SK-N-MC (cell line): Measurements from ENCODE around the gene FUT8.

Experiments used
- DNase-seq: peaks from one replicate; pipeline ENCODE4 v3.0.0-alpha.2; 2011; ENCODE audit warnings: low read depth, low spot score
- H3K27ac ChIP-seq: fragments of 200-600 bp; sonication (generic); 2 replicates; pipeline ENCODE4 v1.5.1; 2016; ENCODE audit warnings: mixed run types
- H3K36me3 ChIP-seq: fragments of 200-600 bp; sonication (generic); 2 replicates; pipeline ENCODE4 v1.6.1; 2017; ENCODE audit warnings: antibody characterized with exemption, low read length, mixed read lengths; ENCODE audit not compliant: insufficient read depth
- H3K4me3 ChIP-seq: fragments of 200-600 bp; sonication (generic); 2 replicates; pipeline ENCODE4 v1.5.1; 2016
- H3K9ac ChIP-seq: fragments of 200-600 bp; sonication (generic); 2 replicates; pipeline ENCODE4 v1.8.0; 2017; ENCODE audit warnings: mixed run types, mixed read lengths; ENCODE audit not compliant: insufficient read length
- H3K9me3 ChIP-seq: fragments of 200-600 bp; sonication (generic); 2 replicates; pipeline ENCODE4 v1.6.1; 2017; ENCODE audit warnings: low read depth, mild to moderate bottlenecking, antibody characterized with exemption, low read length, moderate library complexity, mixed read lengths
- EZH2 ChIP-seq: fragments of 200-600 bp; sonication (generic); IDR thresholded peaks from one replicate; pipeline ENCODE4 v1.6.1; 2017; ENCODE audit warnings: antibody characterized with exemption
- FOXP2 ChIP-seq: optimal IDR thresholded peaks from 2 replicates; pipeline ENCODE3; 2011; ENCODE audit warnings: mild to moderate bottlenecking, moderate library complexity; ENCODE audit not compliant: insufficient read depth; ENCODE audit errors: extremely low read length, control extremely low read depth
- POLR2AphosphoS5 ChIP-seq: IDR thresholded peaks from 2 replicates; pipeline ENCODE4 v1.6.1; 2012; ENCODE audit warnings: mild to moderate bottlenecking, low read depth, low read length, borderline replicate concordance

FUT8 gene

DNA sequence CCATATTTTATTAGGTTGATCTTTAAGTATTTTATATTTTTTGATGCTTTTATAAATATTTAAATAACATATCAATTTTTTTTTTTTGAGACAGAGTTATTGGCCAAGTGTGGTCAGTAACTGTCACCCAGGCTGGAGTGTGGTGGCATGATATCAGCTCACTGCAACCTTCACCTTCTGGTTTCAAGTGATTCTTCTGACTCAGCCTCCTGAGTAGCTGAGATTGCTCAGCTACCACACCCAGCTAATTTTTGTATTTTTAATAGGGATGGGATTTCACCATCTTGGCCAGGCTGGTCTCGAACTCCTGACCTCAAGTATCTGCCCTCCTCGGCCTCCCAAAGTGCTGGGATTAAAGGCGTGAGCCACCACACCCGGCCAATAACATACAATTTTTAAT is 71.1 kb downstream of the FUT8 start:
- no peak for DNase-seq
- no peak overlapping the region for H3K4me3 ChIP-seq
- H3K9me3 ChIP-seq: no peaks in the 10 kb centered on the region
- no peak overlapping the region for H3K27ac ChIP-seq
- no peak for TF ChIP-seq POLR2AphosphoS5
- no peak for TF ChIP-seq EZH2
- no peak for TF ChIP-seq FOXP2
- no peak overlapping the region for H3K9ac ChIP-seq
- H3K36me3 ChIP-seq: peaks cover 23% of the 10 kb centered on the region

GRCh38 chr14:65485516-65485915 is 73.0 kb downstream of the FUT8 start:
- H3K4me3 ChIP-seq: no peak overlapping the region
- TF ChIP-seq POLR2AphosphoS5 (no peak), FOXP2 (no peak), EZH2 (no peak)
- DNase-seq: no peak

GRCh38 chr14:65486863-65487262 is 74.3 kb downstream of the FUT8 start:
- Histone ChIP-seq H3K27ac (no peak overlapping the region; the same call in 1 of the 2 replicates), H3K9ac (no peak overlapping the region), H3K9me3 (no peaks in the 10 kb centered on the region), H3K36me3 (peaks cover 27% of the 10 kb centered on the region; the same call in 1 of the 2 replicates), H3K4me3 (no peak overlapping the region)
- DNase-seq: no peak
- no peak for TF ChIP-seq FOXP2
- no peak for TF ChIP-seq POLR2AphosphoS5
- no peak for TF ChIP-seq EZH2

More at GRCh38 chr14:65485516-65485915, 73.0 kb downstream of the FUT8 start:
- H3K9ac ChIP-seq: no peak overlapping the region
- no peak overlapping the region for H3K27ac ChIP-seq
- H3K36me3 ChIP-seq: peaks cover 20% of the 10 kb centered on the region; the same call in 1 of the 2 replicates
- no peaks in the 10 kb centered on the region for H3K9me3 ChIP-seq

- TF ChIP-seq EZH2: no peak
- TF ChIP-seq POLR2AphosphoS5: no peak
- no peak for TF ChIP-seq FOXP2
- Histone ChIP-seq H3K4me3 (no peak overlapping the region), H3K36me3 (peaks cover 25% of the 10 kb centered on the region), H3K9ac (no peak overlapping the region), H3K27ac (no peak overlapping the region), H3K9me3 (no peaks in the 10 kb centered on the region)
- no peak for DNase-seq
These were observed 75.4 kb downstream of the FUT8 start for GRCh38 chr14:65487783-65488494.

GRCh38 chr14:65491274-65491673 is 78.7 kb downstream of the FUT8 start:
- Histone ChIP-seq H3K4me3 (no peak overlapping the region), H3K9me3 (no peaks in the 10 kb centered on the region), H3K27ac (no peak overlapping the region), H3K36me3 (peaks cover 21% of the 10 kb centered on the region; the same call in 1 of the 2 replicates), H3K9ac (no peak overlapping the region)
- DNase-seq: no peak
- TF ChIP-seq FOXP2 (no peak), POLR2AphosphoS5 (no peak), EZH2 (no peak)

DNA sequence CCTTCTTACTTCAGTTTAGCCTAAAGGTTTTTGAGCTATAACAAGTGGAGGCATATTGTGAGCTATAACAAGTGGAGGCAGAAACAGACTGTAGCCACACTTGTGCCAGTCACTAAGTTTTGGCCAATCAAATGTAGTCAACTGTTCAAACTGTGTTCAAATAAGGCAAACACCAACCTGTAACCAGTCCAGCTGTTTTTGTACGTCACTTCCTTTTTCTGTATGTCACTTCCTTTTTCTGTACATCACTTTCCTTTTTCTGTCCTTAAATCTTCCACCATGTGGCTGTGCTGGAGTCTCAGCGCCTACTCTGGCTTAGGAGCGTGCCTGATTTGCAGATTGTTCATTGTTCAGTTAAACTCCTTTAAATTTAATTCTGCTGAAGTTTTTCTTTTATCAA is 79.7 kb downstream of the FUT8 start:
- TF ChIP-seq EZH2 (no peak), POLR2AphosphoS5 (no peak), FOXP2 (no peak)
- H3K36me3 ChIP-seq: peaks cover 22% of the 10 kb centered on the region; the same call in 1 of the 2 replicates
- no peak overlapping the region for H3K9ac ChIP-seq
- DNase-seq: no peak
- H3K27ac ChIP-seq: no peak overlapping the region
- H3K4me3 ChIP-seq: no peak overlapping the region
- no peaks in the 10 kb centered on the region for H3K9me3 ChIP-seq

DNA sequence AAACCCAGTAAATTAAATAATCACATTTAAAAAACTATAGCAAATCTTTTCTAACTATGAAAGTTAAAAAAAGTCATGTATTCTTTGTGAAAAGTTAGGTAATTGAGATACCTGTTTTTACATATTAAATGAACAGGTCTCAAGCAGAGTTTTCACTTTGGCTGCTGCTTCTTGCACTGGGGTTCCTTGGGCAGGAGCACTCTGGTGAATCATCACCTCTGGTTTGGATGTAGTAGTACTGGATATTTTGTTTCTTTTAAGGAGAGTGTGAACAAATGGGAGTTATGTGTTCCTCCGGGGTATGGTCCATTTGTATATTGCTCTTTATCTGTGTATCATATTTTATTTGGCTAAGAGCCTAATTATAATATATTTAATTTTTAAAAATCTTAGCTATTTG is 82.7 kb downstream of the FUT8 start:
- H3K36me3 ChIP-seq: peaks cover 22% of the 10 kb centered on the region; the same call in 1 of the 2 replicates
- no peak overlapping the region for H3K4me3 ChIP-seq
- no peak overlapping the region for H3K9ac ChIP-seq
- TF ChIP-seq EZH2: no peak
- TF ChIP-seq FOXP2: no peak
- no peak for TF ChIP-seq POLR2AphosphoS5
- no peak for DNase-seq
- no peaks in the 10 kb centered on the region for H3K9me3 ChIP-seq
- no peak overlapping the region for H3K27ac ChIP-seq

DNA sequence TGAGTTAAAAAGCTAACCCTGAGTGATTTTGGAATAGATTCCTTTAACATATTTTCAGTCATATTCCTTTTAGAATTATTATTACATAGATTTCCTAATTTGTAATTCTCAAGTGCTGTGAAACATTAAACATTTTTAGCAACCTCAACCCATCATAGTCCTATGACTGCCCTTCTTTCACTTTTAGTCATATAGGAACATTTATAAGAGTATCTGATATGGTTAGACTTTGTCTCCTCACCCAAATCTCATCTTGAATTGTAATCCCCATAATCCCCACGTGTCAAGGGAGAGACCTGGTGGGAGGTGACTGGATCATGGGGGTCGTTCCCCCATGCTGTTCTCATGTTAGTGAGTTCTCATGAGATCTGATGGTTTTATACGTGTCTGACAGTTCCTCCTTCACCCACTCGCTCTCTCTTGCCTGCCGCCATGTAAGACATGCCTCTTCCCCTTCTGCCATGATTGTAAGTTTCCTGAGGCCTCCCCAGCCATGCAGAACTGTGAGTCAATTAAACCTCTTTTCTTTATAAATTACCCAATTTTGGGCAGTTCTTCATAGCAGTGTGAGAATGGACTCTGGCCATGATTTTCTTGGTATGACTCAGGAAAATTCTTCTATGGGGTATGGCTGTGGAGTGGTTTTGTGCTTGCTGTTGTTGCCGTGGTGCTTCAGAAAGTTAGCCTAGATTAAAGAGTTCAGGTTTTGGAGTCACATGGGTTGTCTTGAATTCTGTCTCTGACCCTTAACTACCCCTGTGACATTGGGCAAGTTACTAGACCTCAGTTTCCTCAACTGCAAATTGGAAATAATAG is 83.9 kb downstream of the FUT8 start:
- Histone ChIP-seq H3K9ac (no peak overlapping the region), H3K4me3 (no peak overlapping the region), H3K27ac (no peak overlapping the region), H3K9me3 (no peaks in the 10 kb centered on the region), H3K36me3 (peaks cover 16% of the 10 kb centered on the region; the same call in 1 of the 2 replicates)
- no peak for TF ChIP-seq EZH2
- TF ChIP-seq FOXP2: no peak
- no peak for TF ChIP-seq POLR2AphosphoS5
- no peak for DNase-seq
